ENCODE results near the gene GPA33. TPM values are rescaled to one million over a fixed set of nuclear protein-coding genes. Genes with fewer than 3 reads are reported as not detected.

GPA33 gene
- total and polyA plus RNA-seq, 9 of the 15 experiments (the other 6 are each of a cell fraction or from before 2014, with no cell fraction given), result 0.13 TPM; not detected in 8

GRCh38 chr1:167076136-167076710, 14.0 kb downstream of the GPA33 start:
- CTCF ChIA-PET (ENCODE audit: low intra/inter-chr PET ratio), result no interaction called here
- Histone ChIP-seq H3K4me3 (no peak overlapping the region), H3K4me1 (replicated peaks in 1 of 2; ENCODE audit: control insufficient read depth in 2 of 2, insufficient read depth in 2 of 2, low read length in 2 of 2) (no peaks in the 10 kb centered on the region), H3K9ac (ENCODE audit: insufficient read depth in 1 of 2, low read depth in 2 of 2, low read length in 2 of 2) (no peak overlapping the region), H3K27ac (ENCODE audit: extremely low read depth, low read depth, low read length) (no peak overlapping the region), H3K79me2 (ENCODE audit: control insufficient read depth, insufficient read depth, low read length) (no peaks in the 10 kb centered on the region), H2AFZ (ENCODE audit: low read depth, low read length) (no peak overlapping the region), H3K9me3 (replicated peaks; ENCODE audit: control insufficient read depth, insufficient read depth, low read depth, low read length) (no peaks in the 10 kb centered on the region), H4K20me1 (replicated peaks; ENCODE audit: control insufficient read depth, insufficient read depth, low read length) (no peaks in the 10 kb centered on the region; the same call in 1 of the 2 replicates), H3K4me2 (ENCODE audit: insufficient read depth, low read length) (no peak overlapping the region), H3K27me3 (ENCODE audit: control insufficient read depth in 2 of 2, insufficient read depth in 2 of 2, low read length in 2 of 2) (peaks cover 41 to 60% of the 10 kb centered on the region in 2 experiments), H3K9me1 (ENCODE audit: control insufficient read depth, insufficient read depth, low read length) (no peaks in the 10 kb centered on the region), H3K36me3 (ENCODE audit: control insufficient read depth, insufficient read depth, low read length) (no peaks in the 10 kb centered on the region)
- POLR2A ChIA-PET, result no interaction called here
- no peak for TF ChIP-seq IFI16 (CRISPR knock-in tag; IDR thresholded peaks at IDR 0.05)
- ATAC-seq (no peak), FAIRE-seq (no peak), DNase-seq (ENCODE audit: extremely low read depth in 1 of 4, low spot score in 3 of 4) (no peak)
- in situ Hi-C loops (cut with MboI) (no loop called here), intact Hi-C loops (cut with micrococcal nuclease) (no loop called here)
- WGBS (ENCODE audit: insufficient coverage, low coverage, missing lambda C conversion rate), result 3% methylated on average over 8 of the region's 8 CpGs
- no TSS peak for BruUV-seq (replicated peaks)

- no TSS peak for BruUV-seq (replicated peaks)
- H4K20me1 ChIP-seq (replicated peaks; ENCODE audit: control insufficient read depth, insufficient read depth, low read length), result 0 out of 2 replicates have a peak, but pooled peaks cover 1% of the 10 kb centered on the region
- no peak overlapping the region for H3K4me2 ChIP-seq (ENCODE audit: insufficient read depth, low read length)
- no peaks in the 10 kb centered on the region for H3K79me2 ChIP-seq (ENCODE audit: control insufficient read depth, insufficient read depth, low read length)
- POLR2A ChIA-PET, result interaction anchor here (0.5 kb wide), 1 partner anchor 458 kb away, joined by 3 read pairs; no protein-coding TSS in a partner anchor
- H3K27me3 ChIP-seq (ENCODE audit: control insufficient read depth in 2 of 2, insufficient read depth in 2 of 2, low read length in 2 of 2), result peaks cover 42 to 48% of the 10 kb centered on the region in 2 experiments
- CTCF ChIA-PET (ENCODE audit: low intra/inter-chr PET ratio), result no interaction called here
- no peaks in the 10 kb centered on the region for H3K9me3 ChIP-seq (replicated peaks; ENCODE audit: control insufficient read depth, insufficient read depth, low read depth, low read length)
- no peak overlapping the region for H2AFZ ChIP-seq (ENCODE audit: low read depth, low read length)
- H3K9ac ChIP-seq (ENCODE audit: insufficient read depth in 1 of 2, low read depth in 2 of 2, low read length in 2 of 2), result no peak overlapping the region
- H3K36me3 ChIP-seq (ENCODE audit: control insufficient read depth, insufficient read depth, low read length), result no peaks in the 10 kb centered on the region
- peaks cover 0 to 4% of the 10 kb centered on the region in 2 experiments; a peak in 2 of 5 replicates for H3K4me1 ChIP-seq (replicated peaks in 1 of 2; ENCODE audit: control insufficient read depth in 2 of 2, insufficient read depth in 2 of 2, low read length in 2 of 2)
- no peak overlapping the region for H3K27ac ChIP-seq (ENCODE audit: extremely low read depth, low read depth, low read length)
- 5% methylated on average over 8 of the region's 8 CpGs for WGBS (ENCODE audit: insufficient coverage, low coverage, missing lambda C conversion rate)
- intact Hi-C loops (cut with micrococcal nuclease) (no loop called here), in situ Hi-C loops (cut with MboI) (no loop called here)
- H3K9me1 ChIP-seq (ENCODE audit: control insufficient read depth, insufficient read depth, low read length), result no peaks in the 10 kb centered on the region
- H3K4me3 ChIP-seq, result no peak overlapping the region
- DNase-seq (ENCODE audit: extremely low read depth in 1 of 4, low spot score in 3 of 4), result no peak
- ATAC-seq, result no peak
- no peak for FAIRE-seq
- TF ChIP-seq, protein P1, sequence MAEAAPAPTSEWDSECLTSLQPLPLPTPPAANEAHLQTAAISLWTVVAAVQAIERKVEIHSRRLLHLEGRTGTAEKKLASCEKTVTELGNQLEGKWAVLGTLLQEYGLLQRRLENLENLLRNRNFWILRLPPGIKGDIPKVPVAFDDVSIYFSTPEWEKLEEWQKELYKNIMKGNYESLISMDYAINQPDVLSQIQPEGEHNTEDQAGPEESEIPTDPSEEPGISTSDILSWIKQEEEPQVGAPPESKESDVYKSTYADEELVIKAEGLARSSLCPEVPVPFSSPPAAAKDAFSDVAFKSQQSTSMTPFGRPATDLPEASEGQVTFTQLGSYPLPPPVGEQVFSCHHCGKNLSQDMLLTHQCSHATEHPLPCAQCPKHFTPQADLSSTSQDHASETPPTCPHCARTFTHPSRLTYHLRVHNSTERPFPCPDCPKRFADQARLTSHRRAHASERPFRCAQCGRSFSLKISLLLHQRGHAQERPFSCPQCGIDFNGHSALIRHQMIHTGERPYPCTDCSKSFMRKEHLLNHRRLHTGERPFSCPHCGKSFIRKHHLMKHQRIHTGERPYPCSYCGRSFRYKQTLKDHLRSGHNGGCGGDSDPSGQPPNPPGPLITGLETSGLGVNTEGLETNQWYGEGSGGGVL (CRISPR knock-in tag; IDR thresholded peaks at IDR 0.05), result no peak
- TF ChIP-seq ZNF77 (CRISPR knock-in tag; IDR thresholded peaks at IDR 0.05), result no peak
- no peak for TF ChIP-seq FUS (optimal IDR thresholded peaks at IDR 0.05; ENCODE audit: low read depth, low read length)
- TF ChIP-seq LEF1 (IDR thresholded peaks at IDR 0.05), result no peak
- TF ChIP-seq, protein P2, sequence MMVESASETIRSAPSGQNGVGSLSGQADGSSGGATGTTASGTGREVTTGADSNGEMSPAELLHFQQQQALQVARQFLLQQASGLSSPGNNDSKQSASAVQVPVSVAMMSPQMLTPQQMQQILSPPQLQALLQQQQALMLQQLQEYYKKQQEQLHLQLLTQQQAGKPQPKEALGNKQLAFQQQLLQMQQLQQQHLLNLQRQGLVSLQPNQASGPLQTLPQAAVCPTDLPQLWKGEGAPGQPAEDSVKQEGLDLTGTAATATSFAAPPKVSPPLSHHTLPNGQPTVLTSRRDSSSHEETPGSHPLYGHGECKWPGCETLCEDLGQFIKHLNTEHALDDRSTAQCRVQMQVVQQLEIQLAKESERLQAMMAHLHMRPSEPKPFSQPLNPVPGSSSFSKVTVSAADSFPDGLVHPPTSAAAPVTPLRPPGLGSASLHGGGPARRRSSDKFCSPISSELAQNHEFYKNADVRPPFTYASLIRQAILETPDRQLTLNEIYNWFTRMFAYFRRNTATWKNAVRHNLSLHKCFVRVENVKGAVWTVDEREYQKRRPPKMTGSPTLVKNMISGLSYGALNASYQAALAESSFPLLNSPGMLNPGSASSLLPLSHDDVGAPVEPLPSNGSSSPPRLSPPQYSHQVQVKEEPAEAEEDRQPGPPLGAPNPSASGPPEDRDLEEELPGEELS (CRISPR knock-in tag; IDR thresholded peaks at IDR 0.05; ENCODE audit: borderline replicate concordance), result no peak
- no peak for TF ChIP-seq MLLT1 (IDR thresholded peaks at IDR 0.05)
- no peak for TF ChIP-seq PURB (CRISPR knock-in tag; IDR thresholded peaks at IDR 0.05; ENCODE audit: low read depth)
- TF ChIP-seq PHF20 (IDR thresholded peaks at IDR 0.05; ENCODE audit: partially characterized antibody), result no peak
- no peak for TF ChIP-seq HDAC3 (IDR thresholded peaks at IDR 0.05; ENCODE audit: borderline replicate concordance, partially characterized antibody)
- no peak for TF ChIP-seq COPS2 (conservative IDR thresholded peaks at IDR 0.05)
Measured at GRCh38 chr1:167071286-167071685, 18.9 kb downstream of the GPA33 start.
